GM18507 (cell line): ENCODE data around the gene SEMA6D.
"Not testable (repeated sequence)": the region's sequence is repeated elsewhere in the genome, so short reads cannot be mapped to it uniquely, and the experiment has no call there.

Experiments
- DNase-seq: peaks from one replicate; pipeline ENCODE4 v3.0.0; 2011; ENCODE audit warnings: low read depth; ENCODE audit not compliant: insufficient read length; ENCODE audit errors: extremely low spot score
- FAIRE-seq: peaks from 2 replicates; lab custom pipeline; 2011; peaks lifted over from hg19 to GRCh38; lab: Jason Lieb, UNC

Gene SEMA6D

GRCh38 chr15:47716516-47716915 is 789 bp upstream of the SEMA6D start:
- no peak for FAIRE-seq
- DNase-seq = no peak

DNA sequence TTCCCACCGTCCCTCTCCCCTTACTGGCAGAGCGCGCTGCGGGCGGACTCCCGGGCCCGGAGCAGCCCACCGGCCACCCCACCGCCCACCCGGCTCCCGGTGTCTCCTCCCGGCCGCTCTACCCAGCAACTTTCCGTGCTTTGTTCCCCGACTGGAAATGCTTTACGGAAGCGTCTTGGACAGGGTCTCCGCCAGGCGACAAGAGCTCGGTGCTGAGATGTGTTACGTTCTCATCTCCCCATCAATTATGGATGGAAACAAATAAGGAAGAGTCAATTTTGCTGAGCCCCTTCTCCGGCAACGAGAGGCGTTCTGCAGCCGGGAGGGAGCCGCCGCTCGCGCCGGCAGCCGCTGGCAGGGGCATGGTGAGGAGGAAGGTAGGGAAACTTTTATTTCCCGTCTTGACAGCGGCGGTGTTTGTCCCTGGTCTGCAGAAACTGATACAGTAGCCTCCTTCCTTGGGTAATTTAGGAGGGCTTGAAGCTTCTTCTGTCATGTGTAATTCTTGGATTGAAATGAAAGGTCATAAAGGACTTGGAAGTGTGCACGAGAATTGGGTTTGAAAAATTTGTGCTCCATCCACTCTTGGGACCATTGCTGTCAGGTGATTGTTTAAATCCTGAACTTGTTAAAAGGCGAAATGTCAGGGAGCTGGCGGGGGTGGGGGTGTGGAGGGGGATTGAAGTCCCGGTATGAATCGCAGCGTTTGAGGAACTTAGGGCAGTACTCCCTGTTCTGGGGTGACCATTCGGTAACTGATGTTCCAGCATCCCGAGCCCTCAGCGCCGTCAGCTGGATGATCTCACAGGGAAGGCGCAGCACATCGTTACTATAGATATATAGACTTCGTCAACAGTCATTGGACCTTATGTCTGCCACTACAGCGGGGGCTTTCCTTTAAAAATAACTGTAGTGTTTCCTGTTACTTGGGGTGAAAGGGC is 1.5 kb downstream of the SEMA6D start:
- no peak for FAIRE-seq
- DNase-seq = no peak

DNA sequence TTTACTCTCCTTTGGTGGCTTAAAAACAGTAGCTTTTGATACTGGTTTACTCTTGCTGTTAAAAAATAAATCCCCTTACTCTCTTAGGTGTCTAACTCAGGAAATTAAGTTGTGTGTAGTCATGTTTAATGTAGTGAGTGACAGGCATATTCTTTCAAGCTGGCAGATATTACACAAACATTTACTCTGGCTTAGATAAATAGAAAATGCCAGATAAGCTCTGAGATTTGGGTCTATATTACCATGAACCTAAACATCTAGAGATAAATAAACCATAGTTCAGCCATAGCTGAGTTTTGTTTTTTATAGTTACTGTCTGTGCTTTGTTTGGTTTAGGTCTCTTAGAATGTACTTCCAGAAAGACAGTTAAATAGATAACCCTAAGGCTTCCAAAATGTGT is 2.4 kb downstream of the SEMA6D start:
- DNase-seq = no peak

DNA sequence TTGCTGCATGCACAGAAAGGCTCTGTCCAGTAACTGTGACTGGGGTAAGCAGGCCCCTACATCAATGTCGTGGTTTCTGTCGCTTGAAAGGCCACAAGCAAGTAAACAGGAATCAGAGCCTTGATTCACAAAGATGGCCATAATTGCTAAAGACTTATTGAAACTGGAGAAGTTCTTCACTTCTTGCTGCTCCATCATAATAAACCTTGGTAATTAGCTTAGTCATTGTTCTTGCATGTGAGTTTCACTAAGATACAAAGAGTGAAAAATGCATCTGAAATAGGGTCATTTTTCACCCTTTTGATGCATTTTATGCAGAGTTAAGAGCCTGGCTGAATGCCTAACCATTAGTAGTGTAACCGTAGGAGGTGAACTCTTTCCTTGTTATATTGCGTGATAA is 3.2 kb downstream of the SEMA6D start:
- FAIRE-seq (no peak), DNase-seq (no peak)

More for the DNA sequence above, 2.4 kb downstream of the SEMA6D start:
- no peak for FAIRE-seq

DNA sequence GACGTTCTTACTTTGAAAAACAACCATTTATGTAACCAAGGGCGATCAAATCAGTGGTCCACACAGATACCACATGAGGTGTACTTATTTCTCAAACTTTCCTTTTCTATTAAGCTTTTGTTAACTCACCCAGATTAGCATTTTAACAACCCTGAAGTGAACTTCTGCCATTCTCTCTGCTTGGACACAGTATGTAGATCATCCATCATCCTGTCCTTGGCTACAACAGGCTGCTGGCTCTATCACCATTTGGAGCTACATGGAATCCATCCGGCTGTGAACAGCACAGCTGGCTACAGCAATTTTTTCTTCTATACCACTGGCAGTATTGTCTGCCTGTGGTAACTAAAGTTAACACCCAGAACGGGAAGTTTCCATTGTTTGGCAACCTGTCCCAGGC is 4.4 kb downstream of the SEMA6D start:
- no peak for DNase-seq
- no peak for FAIRE-seq

GRCh38 chr15:47724346-47724745 is 7.0 kb downstream of the SEMA6D start:
- FAIRE-seq (no peak), DNase-seq (no peak)

GRCh38 chr15:47725051-47725450 is 7.7 kb downstream of the SEMA6D start:
- no peak for FAIRE-seq

GRCh38 chr15:47725906-47726305 is 8.6 kb downstream of the SEMA6D start:
- DNase-seq (no peak), FAIRE-seq (no peak)

More at GRCh38 chr15:47725051-47725450, 7.7 kb downstream of the SEMA6D start:
- DNase-seq = no peak

DNA sequence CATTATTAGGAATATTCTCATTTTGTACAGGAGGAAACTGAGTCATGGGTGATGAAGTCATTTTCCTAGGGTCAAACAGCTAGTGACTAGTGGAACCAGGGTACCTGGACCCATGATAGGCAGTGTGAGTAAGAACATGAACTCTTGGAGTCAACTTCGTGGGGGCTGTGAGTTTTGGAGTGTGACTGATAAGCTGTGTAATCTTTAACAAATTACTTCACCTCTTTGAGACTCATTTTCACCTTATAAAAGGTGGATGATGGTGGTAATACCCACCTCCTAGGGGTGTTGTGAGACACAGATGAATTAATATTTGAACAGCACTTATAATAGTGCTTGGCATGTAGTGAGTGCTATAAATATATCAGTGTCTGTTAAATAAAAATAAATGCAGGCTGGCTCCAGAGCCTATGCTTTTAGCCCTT is 9.1 kb downstream of the SEMA6D start:
- FAIRE-seq = no peak
- DNase-seq = no peak

DNA sequence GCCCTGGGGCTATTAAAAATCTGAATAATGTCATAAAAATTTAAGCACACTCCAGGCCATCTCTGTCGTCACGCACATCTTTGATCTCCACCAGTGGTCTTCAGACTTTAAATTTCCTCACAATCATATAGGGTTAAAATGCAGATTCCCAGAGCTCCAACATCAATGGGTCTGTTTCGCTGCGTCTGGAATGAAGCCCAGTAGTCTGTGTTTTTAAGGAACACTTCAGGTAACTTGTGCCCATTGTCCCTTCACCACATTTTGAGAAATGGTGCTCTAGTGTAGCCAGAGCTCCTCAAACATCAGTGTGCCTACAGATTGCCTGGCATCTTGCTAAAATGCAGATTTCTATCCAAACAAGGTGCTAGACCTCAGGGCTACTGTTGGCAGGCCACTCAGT is 9.8 kb downstream of the SEMA6D start:
- FAIRE-seq = no peak
- no peak for DNase-seq

DNA sequence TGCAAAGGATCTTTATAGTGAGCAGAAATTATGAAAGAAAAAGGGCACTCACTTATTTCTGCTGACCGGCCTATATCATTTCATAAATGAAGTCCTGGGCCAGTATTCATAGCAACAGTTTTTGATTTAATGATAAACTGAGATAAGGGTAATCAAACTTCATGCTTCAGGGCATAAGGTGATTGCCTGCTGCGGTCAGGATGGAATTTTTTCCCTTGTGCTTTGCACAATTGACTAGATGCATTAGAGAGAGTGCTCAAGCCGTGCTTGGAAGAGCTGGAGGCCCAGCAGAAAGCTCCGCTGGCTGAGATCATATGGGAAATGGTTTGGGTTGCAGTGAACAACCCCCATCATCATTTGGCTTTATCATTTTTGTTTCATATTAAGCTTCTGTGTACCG is 10.4 kb downstream of the SEMA6D start:
- FAIRE-seq (no peak), DNase-seq (no peak)

DNA sequence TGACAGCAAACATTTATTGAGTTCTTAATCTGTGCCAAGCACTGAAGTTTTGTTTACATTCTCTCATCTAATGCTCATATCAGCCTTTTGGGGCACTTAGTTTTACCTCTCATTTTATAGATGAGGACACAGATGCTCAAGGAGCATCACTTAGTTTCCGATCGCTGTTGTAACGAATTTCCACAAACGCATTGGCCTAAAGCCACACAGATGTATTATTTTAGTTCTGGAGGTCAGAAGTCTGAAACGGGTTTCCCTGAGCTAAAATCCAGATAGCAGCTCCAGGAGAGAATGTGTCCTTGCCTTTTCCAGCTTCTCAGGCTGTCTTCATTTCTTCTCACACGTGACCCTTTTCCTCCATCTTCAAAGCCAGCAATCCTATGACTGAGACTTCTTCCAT is 11.1 kb downstream of the SEMA6D start:
- FAIRE-seq (no peak), DNase-seq (no peak)

DNA sequence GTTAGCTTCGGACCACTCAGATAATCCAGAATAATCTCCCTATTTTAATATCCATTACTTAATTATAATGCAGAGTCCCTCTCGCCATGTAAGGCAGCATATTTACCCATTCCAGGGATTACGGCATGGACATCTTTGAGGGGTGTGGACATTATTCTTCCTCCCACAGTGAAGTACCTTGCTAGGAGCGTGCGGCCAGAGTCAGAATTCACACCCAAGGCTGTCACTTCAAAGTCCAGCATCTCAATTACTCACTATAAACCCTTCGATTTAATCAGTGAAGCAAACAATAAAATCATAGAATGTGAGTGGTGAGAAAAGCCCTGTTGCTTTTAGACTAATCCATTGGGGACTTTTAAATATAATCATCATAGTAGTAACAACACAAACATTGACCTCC is 11.6 kb downstream of the SEMA6D start:
- no peak for DNase-seq
- no peak for FAIRE-seq

GRCh38 chr15:47731230-47731629 is 13.9 kb downstream of the SEMA6D start:
- FAIRE-seq (no peak), DNase-seq (no peak)

DNA sequence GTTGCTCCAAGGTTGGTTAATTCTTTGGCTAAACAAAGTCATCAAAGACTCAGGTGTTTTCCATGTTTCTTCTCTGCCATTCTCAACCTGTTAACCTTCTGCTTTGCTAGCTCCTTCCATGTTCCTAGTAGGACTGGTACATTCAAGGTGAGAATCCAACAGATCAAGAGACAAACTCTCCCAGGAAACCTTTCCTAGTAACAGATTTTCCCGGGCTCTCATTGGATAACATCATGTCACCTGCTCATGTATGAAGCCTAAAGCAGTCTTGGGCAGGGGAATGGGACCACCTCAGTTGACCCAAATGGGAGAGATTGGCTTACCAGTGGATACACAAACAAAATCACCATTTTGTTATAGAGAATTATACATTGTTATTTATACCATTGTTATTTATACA is 14.9 kb downstream of the SEMA6D start:
- FAIRE-seq (no peak), DNase-seq (no peak)

- FAIRE-seq (no peak), DNase-seq (no peak)
Observed at GRCh38 chr15:47733085-47733484, 15.8 kb downstream of the SEMA6D start.

GRCh38 chr15:47736143-47736786 is 19.0 kb downstream of the SEMA6D start:
- DNase-seq (no peak), FAIRE-seq (no peak)

GRCh38 chr15:47737477-47737876 is 20.2 kb downstream of the SEMA6D start:
- no peak for DNase-seq
- no peak for FAIRE-seq

DNA sequence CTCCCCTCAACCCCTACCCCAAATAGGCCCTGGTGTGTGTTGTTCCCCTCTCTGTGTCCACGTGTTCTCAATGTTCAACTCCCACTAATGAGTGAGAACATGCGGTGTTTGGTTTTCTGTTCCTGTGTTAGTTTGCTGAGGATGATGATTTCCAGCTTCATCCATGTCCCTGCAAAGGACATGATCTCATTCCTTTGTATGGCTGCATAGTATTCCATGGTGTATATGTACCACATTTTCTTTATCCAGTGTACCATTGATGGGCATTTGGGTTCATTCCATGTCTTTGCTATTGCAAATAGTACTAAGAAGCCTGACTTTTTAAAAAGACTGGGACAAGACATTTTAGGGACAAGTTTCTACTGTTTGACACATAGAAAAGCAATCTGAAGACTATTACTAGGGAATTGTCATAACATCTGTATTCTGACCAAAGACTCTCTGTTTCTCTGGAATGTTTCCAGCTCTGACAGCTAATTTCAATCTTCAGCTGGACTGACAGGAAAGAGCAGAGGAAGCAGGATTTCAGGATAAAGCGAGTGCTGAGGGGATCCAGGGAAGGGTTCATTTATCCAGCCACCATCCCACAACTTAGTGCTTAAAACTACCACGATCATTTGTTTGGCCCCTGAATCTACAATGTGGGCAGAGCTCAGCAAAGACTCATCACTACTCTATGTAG is 21.0 kb downstream of the SEMA6D start:
- not testable (repeated sequence) for DNase-seq, FAIRE-seq

DNA sequence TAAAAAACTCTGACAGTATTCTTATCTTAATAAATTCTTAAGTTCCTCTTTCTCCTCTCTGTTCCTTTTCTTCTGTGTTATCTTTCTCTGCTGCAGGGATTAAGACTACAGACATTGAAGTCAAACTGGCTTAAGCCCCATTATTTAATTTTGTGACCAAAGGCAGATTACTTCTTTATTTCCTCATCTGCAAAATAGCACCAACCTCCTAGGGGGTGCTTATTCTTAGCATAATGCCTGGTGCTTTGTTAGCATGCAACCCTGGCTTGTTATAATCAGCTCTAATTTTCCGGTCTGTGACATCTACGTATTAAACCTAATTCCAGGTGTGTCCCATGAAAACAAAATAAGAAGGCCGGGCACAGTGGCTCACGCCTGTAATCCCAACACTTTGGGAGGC is 23.8 kb downstream of the SEMA6D start:
- no peak for FAIRE-seq
- no peak for DNase-seq
